Subcutaneous preadipocyte (primary cell): ENCODE results near the gene LIG1. TPM values are rescaled to one million over a fixed set of nuclear protein-coding genes. Genes with fewer than 3 reads are reported as not detected.

Source experiments
- total RNA-seq: library from RNA; depleted of rRNA; stranded (reverse); fragments of >200 nt; gene quantifications from 2 replicates; pipeline ENCODE4 v1.2.3, GENCODE V29; 2012

The LIG1 gene
- 34.9 and 51.2 TPM in 2 replicates for total RNA-seq

DNA sequence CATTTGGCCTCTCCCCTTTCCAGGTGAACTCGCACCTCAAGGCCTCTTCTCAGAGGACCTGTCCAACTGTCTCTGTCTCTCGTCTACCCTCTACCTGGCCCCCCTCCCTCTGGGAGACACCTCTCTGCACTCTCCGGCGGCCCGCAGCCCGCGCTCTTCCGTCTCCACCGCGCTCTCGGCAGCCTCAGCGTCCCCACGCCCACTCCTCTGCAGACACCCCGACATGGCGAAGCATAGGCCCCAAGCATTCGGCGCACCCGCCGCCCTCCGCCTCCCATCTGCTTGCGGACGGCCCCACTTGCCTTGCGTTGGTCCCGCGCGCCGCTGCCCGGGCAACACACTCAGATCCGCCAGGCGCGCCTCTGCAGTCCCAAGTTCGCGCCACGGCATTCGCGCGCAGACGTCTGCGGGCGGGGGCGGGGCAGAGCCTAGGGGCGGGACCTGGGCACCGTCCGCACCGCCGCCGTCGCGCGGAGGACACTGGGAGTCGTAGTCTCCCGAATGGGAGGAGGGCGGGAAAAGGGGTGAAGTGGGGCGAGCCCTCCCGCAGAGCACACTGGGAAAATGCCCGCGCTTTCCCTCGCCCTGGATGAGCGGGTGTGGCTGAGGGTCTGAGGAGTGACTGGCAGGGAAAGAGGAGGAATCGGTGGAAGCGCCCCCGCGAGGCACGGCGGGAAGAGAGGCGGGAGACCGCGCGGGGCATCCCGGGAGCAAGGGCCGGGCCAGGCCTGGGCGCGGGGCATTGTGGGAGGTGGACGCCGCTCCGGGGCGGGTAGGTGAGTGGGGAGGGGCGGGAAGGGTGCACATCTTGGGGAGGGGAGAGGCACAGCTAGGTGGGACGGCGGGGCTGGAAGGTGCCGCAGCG is at the start of gene LIG1, which contains the start of gene ZSWIM9:
LIG1 (minus strand) TSS at position 406 of the 865 bp plus-strand sequence. CDS start 4,778 bp downstream, outside the sequence.
ZSWIM9 (plus strand) TSS at position 742 of the 865 bp plus-strand sequence. CDS start 1,123 bp downstream, outside the sequence.

DNA sequence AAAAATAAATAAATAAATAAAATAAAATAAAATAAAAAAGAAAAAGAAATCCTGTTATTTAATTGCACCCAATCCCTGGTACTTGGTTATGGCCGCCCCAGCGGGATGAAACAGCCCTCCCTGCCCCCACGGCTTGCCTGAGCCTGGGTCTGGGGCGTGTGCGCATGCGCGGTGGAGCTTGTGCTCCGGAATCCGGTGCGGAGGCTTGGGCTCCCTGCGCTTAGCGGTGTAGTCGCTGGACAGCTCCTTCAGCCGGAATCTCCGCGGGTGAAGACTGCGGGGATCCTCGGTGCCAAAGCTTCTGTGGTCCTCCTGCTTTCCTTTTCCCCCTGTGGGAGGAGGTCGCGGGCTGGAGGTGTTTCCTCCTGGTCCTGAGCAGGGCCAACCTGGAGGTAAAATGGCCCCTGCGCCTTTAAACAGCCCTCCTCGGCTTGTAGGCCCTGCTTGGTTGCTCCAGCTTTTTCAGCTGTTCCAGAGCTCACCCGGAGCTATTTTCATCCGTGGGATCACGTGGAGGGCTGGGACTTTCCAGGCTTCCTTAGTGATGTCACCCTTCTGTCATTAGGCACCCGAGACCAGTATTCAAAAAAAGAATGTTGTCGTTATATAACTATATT is 59.7 kb downstream of the LIG1 start, which contains the start of gene PLA2G4C:
PLA2G4C (minus strand) TSS at position 468 of the 617 bp plus-strand sequence. CDS start 4,288 bp downstream, outside the sequence.

Other genes with a start within 250 kb of the LIG1 start
- gene BSPH1, start 178.2 kb downstream of the LIG1 start, total RNA-seq: not detected in 2 replicates
- not detected in 2 replicates for gene ELSPBP1, start 175.7 kb downstream of the LIG1 start, total RNA-seq
- gene CABP5, start 126.3 kb downstream of the LIG1 start, total RNA-seq: not detected in 2 replicates
- gene PLA2G4C, start 59.5 kb downstream of the LIG1 start, total RNA-seq: 1.8 and 2.2 TPM in 2 replicates
- gene ZSWIM9, start 336 bp upstream of the LIG1 start, total RNA-seq: 1.1 and 1.8 TPM in 2 replicates
- gene CARD8, start 85.6 kb upstream of the LIG1 start, total RNA-seq: 10.7 and 14.9 TPM in 2 replicates
- gene ZNF114, start 99.7 kb upstream of the LIG1 start, total RNA-seq: under 0.01 and 0.39 TPM in 2 replicates
- 345 and 381 TPM in 2 replicates for gene EMP3, start 155.2 kb upstream of the LIG1 start, total RNA-seq
- gene TMEM143, start 193.6 kb upstream of the LIG1 start, total RNA-seq: 5.1 and 5.7 TPM in 2 replicates
- gene SYNGR4, start 194.0 kb upstream of the LIG1 start, total RNA-seq: not detected in 2 replicates
- 84.9 and 89.1 TPM in 2 replicates for gene KDELR1, start 221.2 kb upstream of the LIG1 start, total RNA-seq
- 0.37 and 0.78 TPM in 2 replicates for gene GRIN2D, start 223.3 kb upstream of the LIG1 start, total RNA-seq